Immature natural killer cell (primary cell): ENCODE data around the gene HSPD1. TPM values are rescaled to one million over a fixed set of nuclear protein-coding genes. Genes with fewer than 3 reads are reported as not detected.

Experiments used
- DNase-seq, 3 donors: peaks; one replicate each; pipeline ENCODE4 v3.0.0; 2022; ENCODE audit warnings: mixed read lengths in 1 of 3
- H3K27ac Mint-ChIP-seq, 6 donors: one replicate each; pipeline ENCODE4 v1.8.0; 2020; ENCODE audit warnings: mixed read lengths in 6 of 6, mild to moderate bottlenecking in 5 of 6, inconsistent platforms in 4 of 6, moderate library complexity in 3 of 6
- H3K27me3 Mint-ChIP-seq, 3 donors: one replicate each; pipeline ENCODE4 v1.8.0; 2020 to 2021; ENCODE audit warnings: low read depth in 3 of 3, mild to moderate bottlenecking in 3 of 3, mixed read lengths in 3 of 3, moderate library complexity in 3 of 3, inconsistent platforms in 1 of 3
- H3K36me3 Mint-ChIP-seq, 3 donors: one replicate each; pipeline ENCODE4 v1.8.0; 2020; ENCODE audit warnings: mixed read lengths in 3 of 3, inconsistent platforms in 2 of 3, mild to moderate bottlenecking in 2 of 3
- H3K4me1 Mint-ChIP-seq, 2 donors: one replicate each; pipeline ENCODE4 v1.8.0; 2020; ENCODE audit warnings: inconsistent platforms in 2 of 2, mild to moderate bottlenecking in 2 of 2, mixed read lengths in 2 of 2, moderate library complexity in 1 of 2
- H3K4me3 Mint-ChIP-seq, 5 donors: one replicate each; pipeline ENCODE4 v1.8.0; 2020; ENCODE audit warnings: mild to moderate bottlenecking in 5 of 5, mixed read lengths in 5 of 5, inconsistent platforms in 3 of 5, moderate library complexity in 3 of 5
- H3K9me3 Mint-ChIP-seq, 6 donors: one replicate each; pipeline ENCODE4 v1.8.0; 2020; ENCODE audit warnings: mild to moderate bottlenecking in 6 of 6, mixed read lengths in 6 of 6, inconsistent platforms in 4 of 6, moderate library complexity in 3 of 6
- polyA plus RNA-seq, 3 donors: library from polyadenylated mRNA; unstranded; fragments of 300-500 nt; fragmentation: Illumina TruSeq; gene quantifications; one replicate each; pipeline ENCODE4 v1.2.3, GENCODE V29; 2021

The HSPD1 gene
- 10 to 100 TPM; 50.7 to 77.3 (median 52.2) TPM for polyA plus RNA-seq

GRCh38 chr2:197499594-197500502, at the start of gene HSPD1, which contains the start of gene HSPE1:
Gene HSPD1 (minus strand): TSS chr2:197499840. CDS start chr2:197498848, 992 bp downstream.
Gene HSPE1 (plus strand): TSS chr2:197500379. CDS start chr2:197500437, 58 bp downstream.
- Mint-ChIP-seq H3K27ac (peak within 1 kb of the TSS; percentile 79 to 98 (median 98)), H3K9me3 (no peaks in the 10 kb centered on the region), H3K4me1 (peaks cover 45 to 64% of the 10 kb centered on the region in 2 donors), H3K36me3 (peaks cover 5 to 13% (median 7%) of the 10 kb centered on the region in 3 donors), H3K27me3 (peaks cover 5 to 17% (median 13%) of the 10 kb centered on the region in 3 donors), H3K4me3 (peak within 1 kb of the TSS; percentile 84 to 97 (median 94))
- peak; percentile 97 to 98 (median 97) for DNase-seq

- Mint-ChIP-seq H3K27ac (no peak overlapping the region), H3K4me3 (no peak overlapping the region), H3K9me3 (no peaks in the 10 kb centered on the region), H3K36me3 (peaks cover 8 to 20% (median 11%) of the 10 kb centered on the region in 3 donors), H3K27me3 (no peaks in the 10 kb centered on the region), H3K4me1 (peaks cover 4 to 26% of the 10 kb centered on the region in 2 donors)
- no peak for DNase-seq
Measured at GRCh38 chr2:197548582-197548981, 48.9 kb upstream of the HSPD1 start.

- Mint-ChIP-seq H3K9me3 (no peaks in the 10 kb centered on the region), H3K36me3 (peaks cover 2 to 21% (median 8%) of the 10 kb centered on the region in 3 donors), H3K4me3 (no peak overlapping the region), H3K27me3 (no peaks in the 10 kb centered on the region), H3K4me1 (peaks cover 4 to 31% of the 10 kb centered on the region in 2 donors), H3K27ac (peak overlapping the region in 3 of 6 donors; percentile 27 to 55 (median 29))
- no peak for DNase-seq
Measured at GRCh38 chr2:197547163-197547900, 47.7 kb upstream of the HSPD1 start.

DNA sequence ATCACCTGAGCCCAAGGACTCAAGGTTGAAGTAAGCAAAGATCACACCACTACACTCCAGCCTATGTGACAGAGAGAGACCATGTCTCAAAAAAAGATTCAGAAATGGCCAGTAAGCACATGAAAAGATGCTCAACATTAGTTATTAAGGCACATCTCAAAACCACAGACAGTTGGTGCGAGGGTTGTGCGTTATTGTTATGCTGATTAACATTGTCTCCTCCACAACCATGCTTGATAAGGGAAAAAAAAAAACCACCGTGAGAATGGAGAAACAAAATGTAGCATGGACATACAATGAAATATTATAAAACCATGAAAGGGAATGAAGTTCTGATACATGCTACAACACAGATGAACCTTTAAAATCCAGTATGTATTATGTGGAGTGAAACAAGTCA, 43.6 kb upstream of the HSPD1 start:
- Mint-ChIP-seq H3K9me3 (no peaks in the 10 kb centered on the region), H3K4me1 (peaks cover 14 to 54% of the 10 kb centered on the region in 2 donors), H3K4me3 (no peak overlapping the region), H3K36me3 (peaks cover 3 to 34% (median 9%) of the 10 kb centered on the region in 3 donors), H3K27me3 (no peaks in the 10 kb centered on the region), H3K27ac (peak overlapping the region in 1 of 6 donors; percentile 43)
- no peak for DNase-seq

- H3K4me1 Mint-ChIP-seq, result peaks cover 28 to 57% of the 10 kb centered on the region in 2 donors
- H3K9me3 Mint-ChIP-seq, result no peaks in the 10 kb centered on the region
- peaks cover 11 to 41% (median 13%) of the 10 kb centered on the region in 3 donors for H3K36me3 Mint-ChIP-seq
- peaks cover 0 to 1% (median 0%) of the 10 kb centered on the region in 3 donors for H3K27me3 Mint-ChIP-seq
- no peak overlapping the region for H3K4me3 Mint-ChIP-seq
- H3K27ac Mint-ChIP-seq, result peak overlapping the region in 3 of 6 donors; percentile 13 to 45 (median 24)
- DNase-seq, result no peak
Measured at GRCh38 chr2:197539734-197540133, 40.1 kb upstream of the HSPD1 start.

DNA sequence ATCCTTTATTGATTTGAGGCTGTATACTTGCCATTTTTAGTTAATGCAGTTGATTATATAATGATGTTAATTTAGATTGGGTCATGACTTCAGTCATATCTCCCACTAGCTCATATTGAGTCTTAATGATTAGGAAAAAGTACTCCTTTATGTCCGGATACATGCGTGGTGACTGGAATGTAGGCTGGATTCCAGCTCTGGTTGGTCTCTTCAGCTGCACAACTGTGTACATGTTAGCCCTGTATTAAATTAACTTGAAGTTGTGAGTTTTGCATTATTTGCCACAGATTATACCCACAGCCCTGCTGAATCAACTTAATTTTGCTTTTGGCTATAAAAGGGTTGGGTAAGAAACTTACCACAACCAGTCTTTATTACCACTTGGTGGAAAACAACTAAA, 38.8 kb upstream of the HSPD1 start:
- H3K27ac Mint-ChIP-seq, result peak overlapping the region in 4 of 6 donors; percentile 4 to 78 (median 17)
- peaks cover 0 to 1% (median 0%) of the 10 kb centered on the region in 3 donors for H3K27me3 Mint-ChIP-seq
- no peak overlapping the region for H3K4me3 Mint-ChIP-seq
- no peaks in the 10 kb centered on the region for H3K9me3 Mint-ChIP-seq
- H3K36me3 Mint-ChIP-seq, result peaks cover 10 to 40% (median 13%) of the 10 kb centered on the region in 3 donors
- peaks cover 40 to 70% of the 10 kb centered on the region in 2 donors for H3K4me1 Mint-ChIP-seq
- no peak for DNase-seq

DNA sequence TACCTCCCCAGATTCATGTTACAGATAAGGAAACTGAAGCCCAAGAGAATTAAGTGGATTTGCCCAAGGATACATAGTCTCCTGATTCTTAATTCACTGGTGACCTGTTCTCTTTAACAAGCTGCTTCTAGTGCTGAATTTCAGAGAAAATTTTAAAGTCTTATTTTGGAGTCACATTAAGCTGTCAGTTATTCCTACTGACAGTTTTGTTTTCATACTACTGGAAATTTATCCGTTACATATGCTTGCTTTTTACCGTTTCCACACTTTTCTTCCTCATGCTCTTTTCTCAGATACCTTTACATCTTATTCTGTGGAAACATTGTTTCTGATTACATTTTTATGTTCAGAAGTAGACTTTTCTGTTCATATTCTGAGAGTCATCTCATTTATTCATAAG, 17.5 kb upstream of the HSPD1 start:
- Mint-ChIP-seq H3K27me3 (peaks cover 7 to 19% (median 16%) of the 10 kb centered on the region in 3 donors), H3K27ac (peak overlapping the region; percentile 95 to 100 (median 97)), H3K36me3 (peaks cover 6 to 16% (median 9%) of the 10 kb centered on the region in 3 donors), H3K9me3 (peaks cover 0 to 5% (median 1%) of the 10 kb centered on the region in 6 donors), H3K4me3 (peak overlapping the region; percentile 92 to 100 (median 98)), H3K4me1 (peaks cover 56 to 63% of the 10 kb centered on the region in 2 donors)
- no peak for DNase-seq

- no peak for DNase-seq
- H3K9me3 Mint-ChIP-seq, result peaks cover 0 to 5% (median 1%) of the 10 kb centered on the region in 6 donors
- peak overlapping the region; percentile 92 to 100 (median 98) for H3K4me3 Mint-ChIP-seq
- H3K27me3 Mint-ChIP-seq, result peaks cover 7 to 19% (median 16%) of the 10 kb centered on the region in 3 donors
- peak overlapping the region; percentile 95 to 100 (median 97) for H3K27ac Mint-ChIP-seq
- H3K4me1 Mint-ChIP-seq, result peaks cover 53 to 57% of the 10 kb centered on the region in 2 donors
- H3K36me3 Mint-ChIP-seq, result peaks cover 6 to 11% (median 9%) of the 10 kb centered on the region in 3 donors
Measured at GRCh38 chr2:197516393-197516761, 16.7 kb upstream of the HSPD1 start.

DNA sequence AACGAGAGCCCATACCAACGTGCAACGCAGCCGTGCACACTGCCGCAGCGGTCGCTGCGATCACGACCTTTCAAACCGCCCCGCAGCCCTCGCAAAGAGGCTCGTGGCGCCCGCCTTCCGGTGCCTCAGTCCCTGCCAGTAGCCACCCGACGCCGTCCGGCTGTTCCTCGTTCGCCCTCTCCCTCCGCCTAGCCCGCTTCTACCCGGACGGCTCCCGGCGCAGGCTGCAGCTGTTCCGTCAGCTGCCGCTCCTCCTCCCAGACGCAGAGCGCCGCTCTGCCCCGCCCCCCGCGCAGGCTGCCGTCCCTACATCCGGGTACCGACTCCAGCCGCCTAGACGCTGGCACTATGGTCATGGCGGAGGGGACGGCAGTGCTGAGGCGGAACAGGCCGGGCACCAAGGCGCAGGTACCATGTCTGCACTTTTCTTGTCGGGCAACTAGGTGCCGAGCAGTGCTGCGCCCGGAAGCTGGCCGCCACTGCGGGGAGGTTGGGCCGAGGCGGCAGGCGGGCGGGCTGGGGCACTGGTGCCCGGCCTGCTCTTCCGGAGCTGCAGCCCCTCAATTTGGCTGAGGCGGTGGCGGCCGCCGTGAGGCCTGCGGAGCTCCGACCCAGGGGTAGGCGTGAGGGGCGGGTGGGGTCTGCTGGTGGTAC, 16.2 kb upstream of the HSPD1 start, which contains the start of gene MOB4:
TSS of gene MOB4 (plus strand) at position 328 of the 654 bp plus-strand sequence. CDS start at position 349, 21 bp downstream.
- peaks cover 49 to 52% of the 10 kb centered on the region in 2 donors for H3K4me1 Mint-ChIP-seq
- H3K4me3 Mint-ChIP-seq, result peak within 1 kb of the TSS; percentile 92 to 100 (median 98)
- peaks cover 7 to 19% (median 16%) of the 10 kb centered on the region in 3 donors for H3K27me3 Mint-ChIP-seq
- H3K36me3 Mint-ChIP-seq, result peaks cover 1 to 6% (median 5%) of the 10 kb centered on the region in 3 donors
- H3K27ac Mint-ChIP-seq, result peak within 1 kb of the TSS; percentile 95 to 100 (median 97)
- peak; percentile 96 to 97 (median 97) for DNase-seq
- H3K9me3 Mint-ChIP-seq, result peaks cover 0 to 1% (median under 1%) of the 10 kb centered on the region in 6 donors

- H3K27me3 Mint-ChIP-seq, result peaks cover 7 to 19% (median 16%) of the 10 kb centered on the region in 3 donors
- peak in 2 of 3 donors; percentile 75 for DNase-seq
- H3K36me3 Mint-ChIP-seq, result peaks cover 0 to under 1% (median 0%) of the 10 kb centered on the region in 3 donors
- H3K4me3 Mint-ChIP-seq, result peak overlapping the region; percentile 92 to 100 (median 98)
- no peaks in the 10 kb centered on the region for H3K9me3 Mint-ChIP-seq
- peaks cover 46% of the 10 kb centered on the region in 2 donors for H3K4me1 Mint-ChIP-seq
- H3K27ac Mint-ChIP-seq, result peak overlapping the region; percentile 95 to 99 (median 97)
Measured at GRCh38 chr2:197515315-197515738, 15.7 kb upstream of the HSPD1 start.

GRCh38 chr2:197514754-197515153, 15.1 kb upstream of the HSPD1 start:
- peaks cover 42 to 44% of the 10 kb centered on the region in 2 donors for H3K4me1 Mint-ChIP-seq
- H3K36me3 Mint-ChIP-seq, result no peaks in the 10 kb centered on the region
- peaks cover 7 to 19% (median 16%) of the 10 kb centered on the region in 3 donors for H3K27me3 Mint-ChIP-seq
- peak overlapping the region; percentile 95 to 99 (median 97) for H3K27ac Mint-ChIP-seq
- peak overlapping the region; percentile 92 to 100 (median 98) for H3K4me3 Mint-ChIP-seq
- DNase-seq, result no peak
- H3K9me3 Mint-ChIP-seq, result no peaks in the 10 kb centered on the region

DNA sequence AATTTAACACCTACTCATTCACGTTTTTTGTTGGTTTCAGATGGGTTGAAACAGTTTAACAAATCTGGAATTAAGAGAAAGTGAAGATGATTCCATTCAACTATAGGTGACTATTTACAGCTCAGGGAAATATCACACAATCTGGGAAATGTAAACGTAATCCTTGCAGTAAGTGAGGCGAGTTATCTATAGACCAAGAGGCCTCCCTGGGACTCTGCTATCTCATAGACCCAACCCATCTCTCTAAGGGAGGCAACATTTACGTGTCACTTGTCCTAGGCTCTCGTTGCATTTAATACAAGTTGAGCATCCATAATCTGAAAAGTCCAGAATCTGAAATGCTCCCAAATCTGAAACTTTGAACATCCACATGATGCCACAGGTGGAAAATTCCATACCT, 14.3 kb upstream of the HSPD1 start:
- Mint-ChIP-seq H3K36me3 (no peaks in the 10 kb centered on the region), H3K4me3 (no peak overlapping the region), H3K4me1 (peaks cover 33 to 37% of the 10 kb centered on the region in 2 donors), H3K27me3 (peaks cover 7 to 19% (median 16%) of the 10 kb centered on the region in 3 donors), H3K27ac (peak overlapping the region; percentile 24 to 99 (median 97)), H3K9me3 (no peaks in the 10 kb centered on the region)
- no peak for DNase-seq
